ENCODE measurements around the gene ELFN2.

DNA sequence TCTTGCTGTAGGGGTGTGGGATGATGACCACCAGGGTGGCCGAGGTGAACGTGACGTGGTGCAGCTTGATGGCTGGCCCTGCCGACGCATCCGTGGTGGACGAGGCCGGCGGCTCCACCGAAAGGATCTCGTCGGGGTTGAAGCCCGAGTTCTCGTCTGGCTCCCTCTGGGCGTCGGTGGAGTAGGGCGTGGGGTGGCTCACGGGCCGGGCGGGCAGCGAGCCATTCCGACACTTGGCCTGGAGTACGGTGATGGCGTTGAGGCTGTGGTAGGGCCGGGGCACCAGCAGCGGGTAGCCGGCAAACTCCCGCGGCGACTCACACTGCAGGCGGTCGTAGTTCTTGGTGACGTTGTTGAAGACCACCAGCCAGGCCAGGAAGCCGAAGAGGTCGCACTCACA lies 52.7 kb downstream of the ELFN2 start:
- TF ChIP-seq UBTF (CRISPR knock-in tag; IDR thresholded peaks at IDR 0.05), result no peak
- TF ChIP-seq THAP11 (CRISPR knock-in tag; IDR thresholded peaks at IDR 0.05), result no peak
- TF ChIP-seq ZNF274 (CRISPR knock-in tag; IDR thresholded peaks at IDR 0.05), result no peak
- TF ChIP-seq SNAI1 (CRISPR knock-in tag; IDR thresholded peaks at IDR 0.05; ENCODE audit: borderline replicate concordance), result no peak
- TF ChIP-seq ARNT (IDR thresholded peaks at IDR 0.05), result no peak
- TF ChIP-seq MXI1 (IDR thresholded peaks at IDR 0.05; ENCODE audit: borderline replicate concordance, low read depth, low read length), result no peak

Data from HepG2 (cell line).